DOHH2 (cell line): ENCODE results near the gene RAVER1.

ENCODE experiments used
- H3F3A ChIP-seq: fragments of 200-600 bp; sonication (generic), shearing (Covaris generic); 2 replicates; pipeline ENCODE4 v1.6.0; 2016; ENCODE audit warnings: antibody characterized with exemption, mild to moderate bottlenecking; ENCODE audit not compliant: control insufficient read depth, insufficient read depth
- H3K27ac ChIP-seq: fragments of 200-600 bp; sonication (generic); 2 replicates; pipeline ENCODE4 v1.5.1; 2014; ENCODE audit warnings: low read depth, mild to moderate bottlenecking, low read length, moderate library complexity
- H3K27me3 ChIP-seq: fragments of 200-600 bp; sonication (generic); 2 replicates; pipeline ENCODE4 v1.6.1; 2014; ENCODE audit warnings: mild to moderate bottlenecking, low read length, mixed read lengths; ENCODE audit not compliant: control insufficient read depth
- H3K36me3 ChIP-seq: fragments of 200-600 bp; sonication (generic); 2 replicates; pipeline ENCODE4 v1.6.1; 2014; ENCODE audit warnings: mild to moderate bottlenecking, low read length, moderate library complexity, mixed read lengths; ENCODE audit not compliant: control insufficient read depth
- H3K4me1 ChIP-seq: fragments of 200-600 bp; sonication (generic); 2 replicates; pipeline ENCODE4 v1.6.1; 2014; ENCODE audit warnings: mild to moderate bottlenecking, low read length, mixed read lengths; ENCODE audit not compliant: control insufficient read depth
- H3K4me2 ChIP-seq: fragments of 200-600 bp; sonication (generic); 2 replicates; pipeline ENCODE4 v1.6.0; 2014; ENCODE audit warnings: mild to moderate bottlenecking, low read length, moderate library complexity
- H3K4me3 ChIP-seq: fragments of 200-600 bp; sonication (generic); 2 replicates; pipeline ENCODE4 v1.5.1; 2014; ENCODE audit warnings: mild to moderate bottlenecking, low read length, mixed read lengths
- H3K79me2 ChIP-seq: fragments of 200-600 bp; sonication (generic); 2 replicates; pipeline ENCODE4 v1.6.1; 2014; ENCODE audit warnings: mild to moderate bottlenecking, low read length, mixed read lengths; ENCODE audit not compliant: control insufficient read depth
- H3K9me2 ChIP-seq: fragments of 200-600 bp; sonication (generic); replicated peaks from 2 replicates; pipeline ENCODE4 v1.6.1; 2014; ENCODE audit warnings: mild to moderate bottlenecking, low read length, mixed read lengths; ENCODE audit not compliant: control insufficient read depth
- H3K9me3 ChIP-seq: fragments of 200-600 bp; sonication (generic); 2 replicates; pipeline ENCODE4 v1.6.1; 2014; ENCODE audit warnings: antibody characterized with exemption, low read length, mixed read lengths; ENCODE audit not compliant: control insufficient read depth, insufficient read depth
- H4K20me1 ChIP-seq: fragments of 200-600 bp; sonication (generic); 2 replicates; pipeline ENCODE4 v1.6.0; 2014; ENCODE audit warnings: low read depth, mild to moderate bottlenecking, antibody characterized with exemption, low read length, moderate library complexity; ENCODE audit not compliant: control insufficient read depth, insufficient read depth
- EZH2phosphoT487 ChIP-seq: fragments of 200-600 bp; sonication (generic); IDR thresholded peaks from 2 replicates; pipeline ENCODE4 v1.6.1; 2017; ENCODE audit warnings: borderline replicate concordance, mild to moderate bottlenecking, antibody characterized with exemption, low read length, moderate library complexity, mixed read lengths
- TF ChIP-seq, protein P1 (sequence below): fragments of 200-600 bp; sonication (generic); IDR thresholded peaks from one replicate; pipeline ENCODE4 v1.5.1; 2014; ENCODE audit warnings: antibody characterized with exemption, mild to moderate bottlenecking, low read depth, low read length; ENCODE audit not compliant: poor library complexity, severe bottlenecking

The RAVER1 gene

DNA sequence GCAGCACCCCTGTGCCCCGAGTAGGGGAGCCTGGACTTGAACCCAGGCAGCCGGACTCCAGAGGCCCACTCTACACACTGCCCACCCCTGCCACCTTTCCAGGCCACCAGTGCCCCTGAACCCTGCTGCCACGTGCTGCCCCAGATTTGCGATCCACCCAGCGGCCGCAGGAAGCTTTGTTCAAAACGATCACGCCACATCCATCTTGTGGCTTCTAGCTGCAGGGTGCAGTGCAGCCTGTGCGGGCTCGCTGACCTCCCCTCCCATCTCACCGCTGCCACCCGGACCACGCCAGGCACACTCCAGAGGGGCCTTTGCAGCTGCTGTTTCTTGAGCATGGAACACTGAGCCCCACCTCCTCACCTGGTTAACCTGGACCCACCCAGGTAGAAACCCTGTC is 3.8 kb downstream of the RAVER1 start:
- no peaks in the 10 kb centered on the region for H3K27me3 ChIP-seq
- H3K9me3 ChIP-seq: no peaks in the 10 kb centered on the region
- H3K4me2 ChIP-seq: no peak overlapping the region
- H3K4me3 ChIP-seq: no peak overlapping the region
- peaks cover 18% of the 10 kb centered on the region for H4K20me1 ChIP-seq
- no peaks in the 10 kb centered on the region for H3K9me2 ChIP-seq
- H3K36me3 ChIP-seq: peaks cover 75% of the 10 kb centered on the region
- H3F3A ChIP-seq: no peaks in the 10 kb centered on the region
- no peak overlapping the region for H3K27ac ChIP-seq
- H3K4me1 ChIP-seq: peaks cover 20% of the 10 kb centered on the region
- peaks cover 71% of the 10 kb centered on the region for H3K79me2 ChIP-seq
- TF ChIP-seq, protein P1, sequence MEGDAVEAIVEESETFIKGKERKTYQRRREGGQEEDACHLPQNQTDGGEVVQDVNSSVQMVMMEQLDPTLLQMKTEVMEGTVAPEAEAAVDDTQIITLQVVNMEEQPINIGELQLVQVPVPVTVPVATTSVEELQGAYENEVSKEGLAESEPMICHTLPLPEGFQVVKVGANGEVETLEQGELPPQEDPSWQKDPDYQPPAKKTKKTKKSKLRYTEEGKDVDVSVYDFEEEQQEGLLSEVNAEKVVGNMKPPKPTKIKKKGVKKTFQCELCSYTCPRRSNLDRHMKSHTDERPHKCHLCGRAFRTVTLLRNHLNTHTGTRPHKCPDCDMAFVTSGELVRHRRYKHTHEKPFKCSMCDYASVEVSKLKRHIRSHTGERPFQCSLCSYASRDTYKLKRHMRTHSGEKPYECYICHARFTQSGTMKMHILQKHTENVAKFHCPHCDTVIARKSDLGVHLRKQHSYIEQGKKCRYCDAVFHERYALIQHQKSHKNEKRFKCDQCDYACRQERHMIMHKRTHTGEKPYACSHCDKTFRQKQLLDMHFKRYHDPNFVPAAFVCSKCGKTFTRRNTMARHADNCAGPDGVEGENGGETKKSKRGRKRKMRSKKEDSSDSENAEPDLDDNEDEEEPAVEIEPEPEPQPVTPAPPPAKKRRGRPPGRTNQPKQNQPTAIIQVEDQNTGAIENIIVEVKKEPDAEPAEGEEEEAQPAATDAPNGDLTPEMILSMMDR: no peak

GRCh38 chr19:10328558-10329429 is 4.5 kb downstream of the RAVER1 start:
- H3K4me2 ChIP-seq: no peak overlapping the region
- no peaks in the 10 kb centered on the region for H3K9me3 ChIP-seq
- H3F3A ChIP-seq: no peaks in the 10 kb centered on the region
- no peak overlapping the region for H3K4me3 ChIP-seq
- H3K36me3 ChIP-seq: peaks cover 77% of the 10 kb centered on the region
- no peak overlapping the region for H3K27ac ChIP-seq
- peaks cover 18% of the 10 kb centered on the region for H4K20me1 ChIP-seq
- no peaks in the 10 kb centered on the region for H3K9me2 ChIP-seq
- peaks cover 63% of the 10 kb centered on the region for H3K79me2 ChIP-seq
- peaks cover 12% of the 10 kb centered on the region for H3K4me1 ChIP-seq
- H3K27me3 ChIP-seq: no peaks in the 10 kb centered on the region
- TF ChIP-seq, protein P1: no peak
- TF ChIP-seq EZH2phosphoT487: no peak

DNA sequence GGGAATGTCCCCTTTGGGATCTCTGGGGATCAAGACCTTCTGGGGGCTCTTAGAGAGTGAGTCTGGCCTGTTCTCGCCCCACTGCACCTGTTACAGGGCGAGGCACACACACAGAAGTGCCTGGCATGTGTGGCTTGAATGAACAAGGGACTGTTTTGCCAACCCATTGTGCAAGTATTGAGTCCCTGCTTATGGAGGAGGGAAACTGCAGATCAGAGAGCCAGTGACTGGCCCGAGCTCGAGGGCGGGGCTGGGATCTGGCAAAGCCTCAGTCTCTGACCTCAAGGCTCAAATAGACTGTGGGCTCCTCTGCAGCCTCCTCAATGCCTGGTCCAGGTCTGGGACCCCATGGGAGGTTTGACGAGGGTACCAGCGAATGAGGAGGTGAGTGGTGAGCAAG is 5.5 kb downstream of the RAVER1 start:
- Histone ChIP-seq H3K9me3 (no peaks in the 10 kb centered on the region), H3K4me1 (peaks cover 10% of the 10 kb centered on the region), H4K20me1 (peaks cover 18% of the 10 kb centered on the region), H3K27me3 (no peaks in the 10 kb centered on the region), H3K9me2 (no peaks in the 10 kb centered on the region), H3K36me3 (peaks cover 86% of the 10 kb centered on the region), H3K4me2 (no peak overlapping the region), H3F3A (no peaks in the 10 kb centered on the region), H3K4me3 (no peak overlapping the region), H3K27ac (no peak overlapping the region), H3K79me2 (peaks cover 56% of the 10 kb centered on the region)
- TF ChIP-seq, protein P1: no peak
- TF ChIP-seq EZH2phosphoT487: no peak
